Osteoblast (primary cell): ENCODE data around the gene KCNK13. TPM values are rescaled to one million over a fixed set of nuclear protein-coding genes. Genes with fewer than 3 reads are reported as not detected.

Experiments
- DNase-seq: peaks from one replicate; pipeline ENCODE4 v3.0.0; 2011; ENCODE audit warnings: low spot score, mixed read lengths; ENCODE audit not compliant: insufficient read length; ENCODE audit errors: missing footprints
- H2AFZ ChIP-seq: 2 replicates; pipeline ENCODE4 v1.6.0; 2011; ENCODE audit warnings: mild to moderate bottlenecking, low read length
- H3K27ac ChIP-seq: 2 replicates; pipeline ENCODE4 v1.5.1; 2011; ENCODE audit warnings: mild to moderate bottlenecking, low read depth, low read length, moderate library complexity
- H3K27me3 ChIP-seq: 2 replicates; pipeline ENCODE4 v1.6.0; 2012; ENCODE audit warnings: mild to moderate bottlenecking, control low read depth, inconsistent platforms, low read length, moderate library complexity; ENCODE audit not compliant: insufficient read depth
- H3K36me3 ChIP-seq: 2 replicates; pipeline ENCODE4 v1.5.1; 2011; ENCODE audit warnings: mild to moderate bottlenecking, low read length, control low read depth, moderate library complexity; ENCODE audit not compliant: insufficient read depth
- H3K4me1 ChIP-seq: 2 replicates; pipeline ENCODE4 v1.5.1; 2011; ENCODE audit warnings: mild to moderate bottlenecking, low read length, control low read depth, moderate library complexity; ENCODE audit not compliant: insufficient read depth
- H3K4me2 ChIP-seq: 2 replicates; pipeline ENCODE4 v1.6.0; 2011; ENCODE audit warnings: mild to moderate bottlenecking, low read length; ENCODE audit not compliant: insufficient read depth
- H3K4me3 ChIP-seq: fragments of 200-600 bp; sonication (generic); 3 replicates; pipeline ENCODE4 v1.5.1; 2012; ENCODE audit warnings: mild to moderate bottlenecking, low read length, inconsistent platforms; ENCODE audit not compliant: insufficient read depth
- H3K79me2 ChIP-seq: 2 replicates; pipeline ENCODE4 v1.6.0; 2012; ENCODE audit warnings: mild to moderate bottlenecking, low read length, control low read depth, inconsistent platforms; ENCODE audit not compliant: insufficient read depth
- H3K9me3 ChIP-seq: 2 replicates; pipeline ENCODE4 v1.5.1; 2011; ENCODE audit warnings: low read depth, low read length, control low read depth
- H4K20me1 ChIP-seq: 2 replicates; pipeline ENCODE4 v1.6.0; 2012; ENCODE audit warnings: mild to moderate bottlenecking, low read length, control low read depth; ENCODE audit not compliant: insufficient read depth
- CTCF ChIP-seq: IDR thresholded peaks from 2 replicates; pipeline ENCODE4 v1.5.1; 2011; ENCODE audit warnings: mild to moderate bottlenecking, low read depth, low read length, moderate library complexity; ENCODE audit errors: extremely low read depth
- total RNA-seq: library from RNA; depleted of rRNA; stranded (reverse); fragments of >200 nt; gene quantifications from 2 replicates; pipeline ENCODE4 v1.2.3, GENCODE V29; 2012

Gene KCNK13
- total RNA-seq, 1 donor = not detected

- Histone ChIP-seq H4K20me1 (no peaks in the 10 kb centered on the region), H2AFZ (no peak overlapping the region), H3K27ac (no peak overlapping the region), H3K9me3 (no peaks in the 10 kb centered on the region), H3K79me2 (no peaks in the 10 kb centered on the region), H3K4me1 (no peaks in the 10 kb centered on the region), H3K36me3 (no peaks in the 10 kb centered on the region), H3K4me3 (no peak overlapping the region), H3K27me3 (peaks cover 12% of the 10 kb centered on the region), H3K4me2 (no peak overlapping the region)
- no peak for TF ChIP-seq CTCF
- DNase-seq = no peak
Observed at GRCh38 chr14:90184094-90184493, 122.3 kb downstream of the KCNK13 start.

- no peaks in the 10 kb centered on the region for H3K9me3 ChIP-seq
- no peaks in the 10 kb centered on the region for H3K36me3 ChIP-seq
- TF ChIP-seq CTCF = no peak
Observed at GRCh38 chr14:90184571-90185266, 122.9 kb downstream of the KCNK13 start.

GRCh38 chr14:90188588-90188987, 126.8 kb downstream of the KCNK13 start:
- Histone ChIP-seq H3K79me2 (no peaks in the 10 kb centered on the region), H3K36me3 (no peaks in the 10 kb centered on the region), H3K4me2 (no peak overlapping the region), H2AFZ (no peak overlapping the region), H3K9me3 (no peaks in the 10 kb centered on the region), H3K27me3 (peaks cover 13% of the 10 kb centered on the region), H4K20me1 (no peaks in the 10 kb centered on the region), H3K27ac (no peak overlapping the region), H3K4me1 (no peaks in the 10 kb centered on the region), H3K4me3 (no peak overlapping the region)
- DNase-seq = no peak
- no peak for TF ChIP-seq CTCF

More at GRCh38 chr14:90184571-90185266, 122.9 kb downstream of the KCNK13 start:
- no peak for DNase-seq
- peaks cover 13% of the 10 kb centered on the region for H3K27me3 ChIP-seq
- H3K79me2 ChIP-seq = no peaks in the 10 kb centered on the region
- H3K4me2 ChIP-seq = no peak overlapping the region
- H3K27ac ChIP-seq = no peak overlapping the region
- no peak overlapping the region for H2AFZ ChIP-seq
- H4K20me1 ChIP-seq = no peaks in the 10 kb centered on the region
- no peaks in the 10 kb centered on the region for H3K4me1 ChIP-seq
- no peak overlapping the region for H3K4me3 ChIP-seq

GRCh38 chr14:90191154-90191553, 129.4 kb downstream of the KCNK13 start:
- TF ChIP-seq CTCF = no peak
- no peaks in the 10 kb centered on the region for H3K4me1 ChIP-seq
- no peak overlapping the region for H3K4me3 ChIP-seq
- H2AFZ ChIP-seq = no peak overlapping the region
- H3K36me3 ChIP-seq = no peaks in the 10 kb centered on the region
- H3K4me2 ChIP-seq = no peak overlapping the region
- no peak overlapping the region for H3K27ac ChIP-seq
- H4K20me1 ChIP-seq = no peaks in the 10 kb centered on the region
- H3K9me3 ChIP-seq = no peaks in the 10 kb centered on the region
- no peak for DNase-seq
- H3K27me3 ChIP-seq = peaks cover 9% of the 10 kb centered on the region
- H3K79me2 ChIP-seq = no peaks in the 10 kb centered on the region
